ENCODE results near the gene DUSP22.

- TF ChIP-seq POLR2AphosphoS5 (IDR thresholded peaks at IDR 0.05; ENCODE audit: low read depth, low read length) (no peak), CTCF (IDR thresholded peaks at IDR 0.05) (no peak), GABPA (IDR thresholded peaks at IDR 0.05; ENCODE audit: low read depth) (no peak), SIN3A (IDR thresholded peaks at IDR 0.05; ENCODE audit: borderline replicate concordance, low read depth, low read length) (no peak), PBX3 (IDR thresholded peaks at IDR 0.05) (no peak), EP300 (IDR thresholded peaks at IDR 0.05; ENCODE audit: borderline replicate concordance in 1 of 2, low read depth in 1 of 2, low read length in 1 of 2) (no peak), MAX (IDR thresholded peaks at IDR 0.05; ENCODE audit: low read depth) (no peak), MXI1 (IDR thresholded peaks at IDR 0.05; ENCODE audit: low read depth, low read length) (no peak)
Measured at GRCh38 chr6:378958-379409, 86.7 kb downstream of the DUSP22 start.
